CD8-positive, alpha-beta memory T cell (primary cell): ENCODE measurements around the gene DPF1. TPM values are rescaled to one million over a fixed set of nuclear protein-coding genes. Genes with fewer than 3 reads are reported as not detected.

Experiments used
- CTCF ChIA-PET: fragments of 350-600 bp; sonication (Branson Sonifier 250); formaldehyde crosslinking; loops from one replicate; lab custom pipeline; 2021; ENCODE audit warnings: antibody characterized with exemption; lab: Charles Lee
- POLR2A ChIA-PET: fragments of 350-600 bp; sonication (Branson Sonifier 250); formaldehyde crosslinking; loops from one replicate; lab custom pipeline; 2021; ENCODE audit warnings: antibody characterized with exemption; lab: Charles Lee
- DNase-seq, 5 donors: peaks; one replicate each; pipeline versions ENCODE4 v3.0.0 to v3.0.0-alpha.2; 2020 to 2022; ENCODE audit warnings: mixed read lengths in 1 of 5
- H3K27ac ChIP-seq: one replicate; pipeline ENCODE4 v1.7.0; 2013; ENCODE audit warnings: low read depth, mild to moderate bottlenecking, low read length, moderate library complexity
- H3K27me3 ChIP-seq: 2 replicates; pipeline ENCODE4 v1.7.0; 2013; ENCODE audit warnings: low read length, mild to moderate bottlenecking; ENCODE audit not compliant: insufficient read depth, poor library complexity, severe bottlenecking
- H3K36me3 ChIP-seq: 2 replicates; pipeline ENCODE4 v1.7.0; 2013; ENCODE audit warnings: mild to moderate bottlenecking, low read length, moderate library complexity; ENCODE audit not compliant: insufficient read depth
- H3K4me1 ChIP-seq: 2 replicates; pipeline ENCODE4 v1.7.0; 2013; ENCODE audit warnings: mild to moderate bottlenecking, low read length, moderate library complexity; ENCODE audit not compliant: insufficient read depth
- H3K4me3 ChIP-seq: 2 replicates; pipeline ENCODE4 v1.7.0; 2013; ENCODE audit warnings: mild to moderate bottlenecking, low read length
- H3K9me3 ChIP-seq: 2 replicates; pipeline ENCODE4 v1.7.0; 2013; ENCODE audit warnings: mild to moderate bottlenecking, low read length
- H3K27ac Mint-ChIP-seq, 8 donors: one replicate each; pipeline ENCODE4 v1.8.0; 2020 to 2021; ENCODE audit warnings: mixed read lengths in 8 of 8, mild to moderate bottlenecking in 6 of 8, inconsistent platforms in 3 of 8, moderate library complexity in 3 of 8
- H3K27me3 Mint-ChIP-seq, 2 donors: one replicate each; pipeline ENCODE4 v1.8.0; 2020 to 2021; ENCODE audit warnings: mixed read lengths in 2 of 2, mild to moderate bottlenecking in 1 of 2, moderate library complexity in 1 of 2
- H3K36me3 Mint-ChIP-seq, 3 donors: one replicate each; pipeline ENCODE4 v1.8.0; 2020 to 2021; ENCODE audit warnings: mixed read lengths in 3 of 3, inconsistent platforms in 1 of 3, mild to moderate bottlenecking in 1 of 3
- H3K4me1 Mint-ChIP-seq, 3 donors: one replicate each; pipeline ENCODE4 v1.8.0; 2020 to 2021; ENCODE audit warnings: mixed read lengths in 3 of 3, inconsistent platforms in 1 of 3, mild to moderate bottlenecking in 1 of 3
- H3K4me3 Mint-ChIP-seq, 7 donors: one replicate each; pipeline ENCODE4 v1.8.0; 2020 to 2021; ENCODE audit warnings: mixed read lengths in 7 of 7, mild to moderate bottlenecking in 6 of 7, moderate library complexity in 4 of 7, inconsistent platforms in 2 of 7
- H3K9me3 Mint-ChIP-seq, 5 donors: one replicate each; pipeline ENCODE4 v1.8.0; 2020 to 2022; ENCODE audit warnings: mixed read lengths in 5 of 5, mild to moderate bottlenecking in 3 of 5, moderate library complexity in 2 of 5, inconsistent platforms in 1 of 5
- polyA plus RNA-seq: library from polyadenylated mRNA; unstranded; fragments of 300-500 nt; fragmentation: Illumina TruSeq; gene quantifications from one replicate; pipeline ENCODE4 v1.2.3, GENCODE V29; 2021
- total RNA-seq, 2 experiments: library from RNA; stranded (reverse); gene quantifications; one replicate each; pipeline ENCODE4 v1.2.3, GENCODE V29; 2021

The DPF1 gene
- total and polyA plus RNA-seq, 3 experiments from 2014 or later, result 0.78 to 1.1 TPM; not detected in 1

- Mint-ChIP-seq H3K9me3 (no peaks in the 10 kb centered on the region), H3K27me3 (no peaks in the 10 kb centered on the region), H3K4me3 (no peak overlapping the region), H3K36me3 (peaks cover 8 to 36% (median 13%) of the 10 kb centered on the region in 3 donors), H3K27ac (peak overlapping the region in 1 of 8 donors; percentile 88), H3K4me1 (no peaks in the 10 kb centered on the region)
- DNase-seq, result no peak
- no peaks in the 10 kb centered on the region for H3K4me1 ChIP-seq
- CTCF ChIA-PET, result no interaction called here
- H3K27me3 ChIP-seq, result no peaks in the 10 kb centered on the region
- POLR2A ChIA-PET, result no interaction called here
- no peak overlapping the region for H3K27ac ChIP-seq
- H3K36me3 ChIP-seq, result no peaks in the 10 kb centered on the region
- H3K4me3 ChIP-seq, result no peak overlapping the region
- no peaks in the 10 kb centered on the region for H3K9me3 ChIP-seq
Measured at GRCh38 chr19:38190061-38190460, 34.0 kb downstream of the DPF1 start.

DNA sequence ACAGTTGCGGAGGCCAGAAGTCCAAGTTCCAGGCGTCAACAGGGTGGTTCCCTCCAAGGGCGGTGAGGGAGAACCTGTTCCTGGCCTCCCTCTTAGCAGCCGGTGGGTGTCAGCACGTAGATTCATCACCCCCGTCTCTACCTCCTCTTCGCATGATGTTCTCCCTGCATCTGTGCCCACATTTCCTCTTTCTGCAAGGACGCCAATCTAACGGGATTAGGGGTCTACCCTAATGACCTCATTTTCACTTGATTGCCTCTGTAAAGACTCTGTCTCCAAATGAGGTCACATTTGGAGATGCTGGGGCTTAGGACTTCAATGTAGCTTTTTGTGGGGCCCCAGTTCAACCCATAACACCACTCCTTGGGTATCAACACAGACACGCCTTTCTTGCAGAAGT lies 38.5 kb downstream of the DPF1 start:
- no peak overlapping the region for H3K27ac Mint-ChIP-seq
- ChIA-PET CTCF (no interaction called here), POLR2A (no interaction called here)
- no peaks in the 10 kb centered on the region for H3K27me3 ChIP-seq
- H3K9me3 Mint-ChIP-seq, result peaks cover 4 to 7% (median 5%) of the 10 kb centered on the region in 5 donors
- H3K27me3 Mint-ChIP-seq, result no peaks in the 10 kb centered on the region
- no peak overlapping the region for H3K4me3 ChIP-seq
- no peaks in the 10 kb centered on the region for H3K4me1 Mint-ChIP-seq
- no peak overlapping the region for H3K4me3 Mint-ChIP-seq
- H3K9me3 ChIP-seq, result no peaks in the 10 kb centered on the region
- no peak for DNase-seq
- no peaks in the 10 kb centered on the region for H3K4me1 ChIP-seq
- H3K36me3 ChIP-seq, result no peaks in the 10 kb centered on the region
- H3K27ac ChIP-seq, result no peak overlapping the region
- peaks cover 18 to 50% (median 24%) of the 10 kb centered on the region in 3 donors for H3K36me3 Mint-ChIP-seq

DNA sequence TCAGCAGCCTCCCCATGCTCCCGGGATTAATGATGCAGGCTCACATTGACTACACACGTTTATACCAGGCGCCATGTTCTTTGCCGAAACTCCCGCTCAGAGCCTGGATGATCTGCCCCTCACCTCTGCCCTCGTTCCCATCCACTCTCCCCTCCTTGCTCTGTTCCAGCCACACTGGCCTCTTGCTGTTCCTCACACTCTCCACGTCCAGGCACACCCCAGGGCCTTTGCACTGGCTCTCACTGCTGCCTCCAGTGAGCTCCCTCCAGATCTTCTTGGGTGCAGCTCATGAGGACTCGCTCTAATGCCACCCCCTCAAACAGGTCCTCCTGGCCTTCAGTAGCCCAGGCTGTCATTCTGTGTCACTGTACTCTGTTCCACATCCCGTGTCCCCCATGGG lies 39.2 kb downstream of the DPF1 start:
- POLR2A ChIA-PET, result no interaction called here
- CTCF ChIA-PET, result no interaction called here

GRCh38 chr19:38183251-38183897 lies 40.6 kb downstream of the DPF1 start:
- Histone ChIP-seq H3K27me3 (no peaks in the 10 kb centered on the region), H3K4me1 (no peaks in the 10 kb centered on the region), H3K4me3 (no peak overlapping the region), H3K9me3 (no peaks in the 10 kb centered on the region), H3K36me3 (no peaks in the 10 kb centered on the region), H3K27ac (no peak overlapping the region)
- Mint-ChIP-seq H3K27ac (no peak overlapping the region), H3K4me3 (no peak overlapping the region), H3K4me1 (no peaks in the 10 kb centered on the region), H3K9me3 (peaks cover 9 to 11% (median 10%) of the 10 kb centered on the region in 5 donors), H3K36me3 (peaks cover 18 to 51% (median 30%) of the 10 kb centered on the region in 3 donors), H3K27me3 (peaks cover 0 to 2% of the 10 kb centered on the region in 2 donors)
- CTCF ChIA-PET, result no interaction called here
- POLR2A ChIA-PET, result no interaction called here
- DNase-seq, result no peak

More for the DNA sequence above, 39.2 kb downstream of the DPF1 start:
- DNase-seq, result no peak
- H3K27ac Mint-ChIP-seq, result peak overlapping the region in 2 of 8 donors; percentile 47 to 58
- H3K27ac ChIP-seq, result no peak overlapping the region
- H3K9me3 ChIP-seq, result no peaks in the 10 kb centered on the region
- H3K4me1 ChIP-seq, result no peaks in the 10 kb centered on the region
- no peak overlapping the region for H3K4me3 Mint-ChIP-seq
- no peaks in the 10 kb centered on the region for H3K4me1 Mint-ChIP-seq
- no peaks in the 10 kb centered on the region for H3K27me3 Mint-ChIP-seq
- no peak overlapping the region for H3K4me3 ChIP-seq
- peaks cover 4 to 7% (median 5%) of the 10 kb centered on the region in 5 donors for H3K9me3 Mint-ChIP-seq
- no peaks in the 10 kb centered on the region for H3K36me3 ChIP-seq
- H3K27me3 ChIP-seq, result no peaks in the 10 kb centered on the region
- peaks cover 17 to 48% (median 27%) of the 10 kb centered on the region in 3 donors for H3K36me3 Mint-ChIP-seq

DNA sequence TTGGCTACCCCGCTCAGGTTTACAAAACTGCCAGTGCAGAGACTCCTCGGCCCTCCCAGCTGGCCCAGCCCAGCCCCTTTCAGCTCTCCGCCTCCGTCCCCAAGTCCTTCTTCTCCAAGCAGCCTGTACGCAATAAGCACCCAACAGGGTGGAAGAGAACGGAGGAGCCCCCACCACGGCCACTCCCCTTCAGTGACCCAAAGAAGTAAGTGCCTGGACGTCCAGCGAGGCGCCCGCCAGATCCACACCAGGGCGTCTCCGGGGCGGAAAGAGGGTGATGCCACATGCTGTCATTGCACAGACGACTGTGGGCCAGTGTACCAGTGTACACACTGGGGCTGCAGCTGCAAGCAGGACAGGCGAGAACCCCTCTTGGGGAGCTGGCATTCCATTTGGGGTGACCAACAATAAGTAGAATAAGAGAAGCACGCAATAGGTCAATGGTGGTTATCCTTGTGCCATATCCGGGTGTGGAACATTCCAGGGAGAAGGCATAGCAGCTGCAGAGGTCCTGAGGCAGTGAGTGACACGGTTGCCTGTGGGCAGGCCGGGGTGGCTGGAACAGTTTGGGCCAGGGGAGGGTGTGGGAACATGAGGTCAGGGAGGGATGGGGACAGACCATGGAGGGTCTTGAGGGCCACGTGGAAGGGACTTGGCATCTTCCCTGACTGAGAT lies 41.3 kb downstream of the DPF1 start:
- DNase-seq, result no peak
- peaks cover 9 to 13% (median 10%) of the 10 kb centered on the region in 5 donors for H3K9me3 Mint-ChIP-seq
- no peak overlapping the region for H3K27ac Mint-ChIP-seq
- H3K4me1 Mint-ChIP-seq, result no peaks in the 10 kb centered on the region
- H3K36me3 ChIP-seq, result no peaks in the 10 kb centered on the region
- no peaks in the 10 kb centered on the region for H3K9me3 ChIP-seq
- peaks cover 20 to 55% (median 30%) of the 10 kb centered on the region in 3 donors for H3K36me3 Mint-ChIP-seq
- no peaks in the 10 kb centered on the region for H3K4me1 ChIP-seq
- H3K27me3 Mint-ChIP-seq, result peaks cover 0 to 2% of the 10 kb centered on the region in 2 donors
- H3K4me3 ChIP-seq, result no peak overlapping the region
- no peaks in the 10 kb centered on the region for H3K27me3 ChIP-seq
- no peak overlapping the region for H3K27ac ChIP-seq
- POLR2A ChIA-PET, result no interaction called here
- H3K4me3 Mint-ChIP-seq, result no peak overlapping the region
- CTCF ChIA-PET, result no interaction called here

- no peak overlapping the region for H3K27ac ChIP-seq
- H3K4me3 ChIP-seq, result no peak overlapping the region
- peaks cover 0 to 2% of the 10 kb centered on the region in 2 donors for H3K27me3 Mint-ChIP-seq
- H3K27ac Mint-ChIP-seq, result no peak overlapping the region
- H3K4me1 ChIP-seq, result no peaks in the 10 kb centered on the region
- CTCF ChIA-PET, result no interaction called here
- no peak overlapping the region for H3K4me3 Mint-ChIP-seq
- no peaks in the 10 kb centered on the region for H3K36me3 ChIP-seq
- H3K4me1 Mint-ChIP-seq, result no peaks in the 10 kb centered on the region
- H3K9me3 Mint-ChIP-seq, result peaks cover 9 to 13% (median 10%) of the 10 kb centered on the region in 5 donors
- no peaks in the 10 kb centered on the region for H3K9me3 ChIP-seq
- no peaks in the 10 kb centered on the region for H3K27me3 ChIP-seq
- peaks cover 22 to 51% (median 31%) of the 10 kb centered on the region in 3 donors for H3K36me3 Mint-ChIP-seq
- no peak for DNase-seq
- POLR2A ChIA-PET, result no interaction called here
Measured at GRCh38 chr19:38180071-38180470, 44.0 kb downstream of the DPF1 start.

DNA sequence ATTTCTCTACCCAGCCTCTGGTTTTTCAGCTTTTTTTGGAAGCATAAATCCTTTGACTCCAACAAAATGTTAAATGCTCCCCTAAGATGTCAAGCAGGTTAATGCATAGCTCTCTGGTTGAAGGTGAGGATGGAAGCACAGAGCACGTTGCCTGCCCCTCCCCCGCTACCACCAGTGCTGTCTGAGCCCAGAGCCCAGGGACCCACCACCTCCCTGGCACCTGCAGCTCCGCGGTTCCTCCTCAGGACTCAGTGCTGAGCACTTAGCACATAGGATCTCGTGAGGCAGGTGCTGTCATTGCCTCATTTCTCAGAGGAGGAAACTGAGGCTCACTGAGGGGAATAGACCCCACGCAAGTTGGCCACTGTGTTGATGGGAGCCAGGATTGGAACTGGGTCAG lies 48.6 kb downstream of the DPF1 start:
- POLR2A ChIA-PET, result no interaction called here

GRCh38 chr19:38173291-38174041 lies 50.6 kb downstream of the DPF1 start:
- Mint-ChIP-seq H3K4me3 (no peak overlapping the region), H3K27ac (peak overlapping the region in 2 of 8 donors; percentile 43 to 90), H3K27me3 (peaks cover 0 to 3% of the 10 kb centered on the region in 2 donors), H3K9me3 (peaks cover 0 to 3% (median 0%) of the 10 kb centered on the region in 5 donors), H3K36me3 (peaks cover 4 to 22% (median 11%) of the 10 kb centered on the region in 3 donors), H3K4me1 (no peaks in the 10 kb centered on the region)
- POLR2A ChIA-PET, result no interaction called here
- Histone ChIP-seq H3K27me3 (no peaks in the 10 kb centered on the region), H3K9me3 (no peaks in the 10 kb centered on the region), H3K4me1 (no peaks in the 10 kb centered on the region), H3K27ac (no peak overlapping the region), H3K36me3 (no peaks in the 10 kb centered on the region), H3K4me3 (no peak overlapping the region)
- CTCF ChIA-PET, result no interaction called here
- DNase-seq, result no peak

More for the DNA sequence above, 48.6 kb downstream of the DPF1 start:
- Mint-ChIP-seq H3K4me3 (no peak overlapping the region), H3K27me3 (peaks cover 0 to 5% of the 10 kb centered on the region in 2 donors), H3K36me3 (peaks cover 15 to 26% (median 18%) of the 10 kb centered on the region in 3 donors), H3K9me3 (peaks cover 5 to 9% (median 5%) of the 10 kb centered on the region in 5 donors), H3K4me1 (no peaks in the 10 kb centered on the region), H3K27ac (peak overlapping the region in 2 of 8 donors; percentile 77 to 87)
- Histone ChIP-seq H3K27ac (no peak overlapping the region), H3K9me3 (no peaks in the 10 kb centered on the region), H3K27me3 (no peaks in the 10 kb centered on the region), H3K4me1 (no peaks in the 10 kb centered on the region), H3K36me3 (no peaks in the 10 kb centered on the region), H3K4me3 (no peak overlapping the region)
- no peak for DNase-seq
- CTCF ChIA-PET, result no interaction called here
